KMS-11 (cell line): ENCODE measurements around the gene IL1RAPL1.

Experiments
- H2AFZ ChIP-seq: fragments of 200-600 bp; sonication (generic); 2 replicates; pipeline ENCODE4 v1.6.1; 2016; ENCODE audit warnings: antibody characterized with exemption, mixed run types, low read depth
- H3K27ac ChIP-seq: fragments of 200-600 bp; sonication (generic); 2 replicates; pipeline ENCODE4 v1.6.1; 2016; ENCODE audit warnings: mild to moderate bottlenecking, mixed run types
- H3K27me3 ChIP-seq: fragments of 200-600 bp; sonication (generic); 2 replicates; pipeline ENCODE4 v1.6.1; 2017; ENCODE audit warnings: mild to moderate bottlenecking, low read depth, mixed run types, moderate library complexity; ENCODE audit not compliant: insufficient read depth
- H3K36me3 ChIP-seq: fragments of 200-600 bp; sonication (generic); 2 replicates; pipeline ENCODE4 v1.6.1; 2017; ENCODE audit warnings: mild to moderate bottlenecking, mixed run types; ENCODE audit not compliant: insufficient read depth
- H3K4me1 ChIP-seq: fragments of 200-600 bp; sonication (generic); 2 replicates; pipeline ENCODE4 v1.6.1; 2016; ENCODE audit warnings: mild to moderate bottlenecking, low read depth, mixed run types; ENCODE audit not compliant: poor library complexity, severe bottlenecking
- H3K4me2 ChIP-seq: fragments of 200-600 bp; sonication (generic); 2 replicates; pipeline ENCODE4 v1.7.0; 2016; ENCODE audit warnings: mild to moderate bottlenecking, mixed run types
- H3K4me3 ChIP-seq: fragments of 200-600 bp; sonication (generic); IDR thresholded peaks from 2 replicates; pipeline ENCODE4 v1.6.1; 2017; ENCODE audit warnings: low read depth, low read length, mixed read lengths; ENCODE audit not compliant: insufficient read depth
- H3K79me2 ChIP-seq: fragments of 200-600 bp; sonication (generic); 2 replicates; pipeline ENCODE4 v1.6.1; 2016; ENCODE audit warnings: low read depth, mixed run types; ENCODE audit not compliant: insufficient read depth
- H3K9ac ChIP-seq: fragments of 200-600 bp; sonication (generic); 2 replicates; pipeline ENCODE4 v1.6.1; 2016; ENCODE audit warnings: mild to moderate bottlenecking, mixed run types
- H4K20me1 ChIP-seq: fragments of 200-600 bp; sonication (generic); 2 replicates; pipeline ENCODE4 v1.6.1; 2016; ENCODE audit warnings: mild to moderate bottlenecking, mixed run types; ENCODE audit not compliant: insufficient read depth
- CTCF ChIP-seq: fragments of 200-600 bp; sonication (generic); conservative IDR thresholded peaks from 2 replicates; pipeline ENCODE4 v1.6.1; 2017; ENCODE audit warnings: low read depth, mild to moderate bottlenecking, antibody characterized with exemption, low read length, moderate library complexity, mixed read lengths

Gene IL1RAPL1

DNA sequence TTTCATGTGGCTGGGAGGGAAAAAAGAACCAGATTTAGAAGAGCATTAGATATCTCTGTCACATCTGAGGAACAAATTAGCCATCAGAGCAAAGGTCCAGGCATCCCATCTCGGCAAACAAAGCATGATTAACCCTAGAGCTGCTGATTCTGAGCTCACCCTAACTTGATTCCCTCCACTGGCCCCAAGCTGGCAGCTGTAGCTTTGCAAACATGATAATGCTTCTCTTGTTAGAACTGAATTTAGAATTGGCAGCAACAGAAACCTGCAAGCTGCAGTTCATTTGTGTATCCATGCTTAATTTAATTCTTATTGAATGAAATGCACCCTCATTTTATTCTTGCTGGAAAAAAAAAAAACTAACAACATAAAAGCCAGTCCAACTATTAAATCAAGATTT lies 289.2 kb downstream of the IL1RAPL1 start:
- Histone ChIP-seq H3K27me3 (no peaks in the 10 kb centered on the region), H2AFZ (no peak overlapping the region), H3K9ac (no peak overlapping the region), H3K4me3 (no peak overlapping the region), H3K36me3 (no peaks in the 10 kb centered on the region), H3K27ac (no peak overlapping the region), H4K20me1 (no peaks in the 10 kb centered on the region), H3K79me2 (no peaks in the 10 kb centered on the region), H3K4me2 (no peak overlapping the region), H3K4me1 (no peaks in the 10 kb centered on the region)
- no peak for TF ChIP-seq CTCF

- no peak overlapping the region for H3K9ac ChIP-seq
- TF ChIP-seq CTCF = no peak
- no peak overlapping the region for H2AFZ ChIP-seq
- no peaks in the 10 kb centered on the region for H3K36me3 ChIP-seq
- no peak overlapping the region for H3K27ac ChIP-seq
- H3K4me1 ChIP-seq = no peaks in the 10 kb centered on the region
- H3K79me2 ChIP-seq = no peaks in the 10 kb centered on the region
- no peaks in the 10 kb centered on the region for H4K20me1 ChIP-seq
- H3K4me3 ChIP-seq = no peak overlapping the region
- H3K27me3 ChIP-seq = no peaks in the 10 kb centered on the region
- H3K4me2 ChIP-seq = no peak overlapping the region
Measured at GRCh38 chrX:28876901-28877300, 289.7 kb downstream of the IL1RAPL1 start.

GRCh38 chrX:28880136-28880535 lies 292.9 kb downstream of the IL1RAPL1 start:
- H3K27me3 ChIP-seq = no peaks in the 10 kb centered on the region
- no peak overlapping the region for H3K9ac ChIP-seq
- no peak overlapping the region for H3K4me3 ChIP-seq
- no peak overlapping the region for H3K4me2 ChIP-seq
- no peak overlapping the region for H2AFZ ChIP-seq
- H3K27ac ChIP-seq = no peak overlapping the region
- H3K79me2 ChIP-seq = no peaks in the 10 kb centered on the region
- no peaks in the 10 kb centered on the region for H4K20me1 ChIP-seq
- no peaks in the 10 kb centered on the region for H3K4me1 ChIP-seq
- no peak for TF ChIP-seq CTCF
- H3K36me3 ChIP-seq = no peaks in the 10 kb centered on the region

DNA sequence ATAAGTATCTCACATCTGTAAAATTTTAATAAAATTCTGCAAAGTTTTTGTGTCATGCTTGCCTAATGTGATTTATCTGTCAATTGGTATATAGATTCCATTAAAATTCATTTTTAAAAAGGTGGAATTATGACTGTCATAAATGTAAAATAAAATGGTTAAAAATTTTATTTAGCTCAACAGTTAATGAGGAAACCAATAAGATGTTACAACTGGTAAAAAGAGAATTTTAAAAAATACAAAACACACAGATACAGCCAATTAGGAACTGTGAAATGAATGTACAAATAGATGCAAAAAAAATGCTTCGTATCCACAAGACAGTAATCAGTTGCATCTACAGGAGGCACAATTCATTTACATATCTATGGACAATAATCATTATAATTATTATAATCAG lies 297.6 kb downstream of the IL1RAPL1 start:
- Histone ChIP-seq H3K27ac (no peak overlapping the region), H3K27me3 (no peaks in the 10 kb centered on the region), H2AFZ (no peak overlapping the region), H3K36me3 (no peaks in the 10 kb centered on the region), H3K9ac (no peak overlapping the region), H3K4me3 (no peak overlapping the region), H3K4me2 (no peak overlapping the region), H4K20me1 (no peaks in the 10 kb centered on the region), H3K79me2 (no peaks in the 10 kb centered on the region), H3K4me1 (no peaks in the 10 kb centered on the region)
- no peak for TF ChIP-seq CTCF

DNA sequence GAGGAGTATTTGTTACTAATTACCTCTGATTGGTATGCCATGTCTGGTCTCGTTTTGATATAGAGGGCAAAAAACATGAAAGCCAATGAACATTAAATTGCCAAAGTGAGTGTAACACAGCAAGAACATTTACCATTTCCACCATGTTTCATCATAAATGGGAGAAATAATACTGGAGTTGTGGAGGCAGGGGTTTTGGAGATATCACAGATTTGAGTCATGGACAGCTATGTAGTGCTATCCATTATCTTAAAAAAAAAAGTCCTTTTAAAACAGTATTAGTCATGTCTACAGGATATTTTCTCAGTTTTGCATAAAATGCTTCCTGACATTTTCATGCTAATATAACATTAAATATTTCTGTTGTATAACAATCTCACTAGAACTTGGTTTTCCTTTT lies 301.2 kb downstream of the IL1RAPL1 start:
- Histone ChIP-seq H3K27ac (no peak overlapping the region), H3K27me3 (no peaks in the 10 kb centered on the region), H4K20me1 (no peaks in the 10 kb centered on the region), H2AFZ (no peak overlapping the region), H3K9ac (no peak overlapping the region), H3K36me3 (no peaks in the 10 kb centered on the region), H3K4me3 (no peak overlapping the region), H3K79me2 (no peaks in the 10 kb centered on the region), H3K4me2 (no peak overlapping the region), H3K4me1 (no peaks in the 10 kb centered on the region)
- no peak for TF ChIP-seq CTCF
